B cell (primary cell): ENCODE measurements around the gene ZPBP2. TPM values are rescaled to one million over a fixed set of nuclear protein-coding genes. Genes with fewer than 3 reads are reported as not detected.

ENCODE experiments used
- ATAC-seq: fragments of 200-7000 bp; cut with Tn5 transposase; one replicate; pipeline ENCODE4 v1.10.0; 2021; ENCODE audit warnings: low read depth, mild to moderate bottlenecking, moderate number of reproducible peaks, moderate library complexity
- CTCF ChIA-PET: fragments of 350-600 bp; sonication (Branson Sonifier 250); formaldehyde crosslinking; loops from one replicate; lab custom pipeline; 2021; ENCODE audit warnings: antibody characterized with exemption, inconsistent platforms; lab: Charles Lee
- POLR2A ChIA-PET: fragments of 350-600 bp; sonication (Branson Sonifier 250); formaldehyde crosslinking; loops from one replicate; lab custom pipeline; 2021; ENCODE audit warnings: antibody characterized with exemption; lab: Charles Lee
- DNase-seq: peaks from one replicate; pipeline ENCODE4 v3.0.0; 2013
- H2AFZ ChIP-seq: 2 replicates; pipeline ENCODE4 v1.6.1; 2012; ENCODE audit warnings: mild to moderate bottlenecking, low read depth, low read length; ENCODE audit not compliant: insufficient read depth, poor library complexity, severe bottlenecking
- H3K27ac ChIP-seq, 2 donors: 1 replicate in 1 of 2; 2 replicates in 1 of 2; pipeline ENCODE4 v1.5.1; 2012 to 2013; ENCODE audit warnings: low read length in 2 of 2, mild to moderate bottlenecking in 2 of 2, moderate library complexity in 1 of 2
- H3K27me3 ChIP-seq, 4 experiments: fragments of 200-600 bp in 1 of 4; sonication (generic) in 1 of 4; replicated peaks in 1 of 4; 1 replicate in 2 of 4; 2 replicates in 2 of 4; pipeline versions ENCODE4 v1.6.1 to v1.7.0; 2013 to 2016; ENCODE audit warnings: low read length in 3 of 4, mild to moderate bottlenecking in 2 of 4, mixed read lengths in 1 of 4, moderate library complexity in 1 of 4; ENCODE audit not compliant: insufficient read depth in 4 of 4, control insufficient read depth in 3 of 4; ENCODE audit errors: control extremely low read depth in 1 of 4
- H3K36me3 ChIP-seq, 2 experiments: replicated peaks in 1 of 2; 1 replicate in 1 of 2; 2 replicates in 1 of 2; pipeline versions ENCODE4 v1.6.1 to v1.7.1; 2013; ENCODE audit warnings: low read length in 1 of 2; ENCODE audit not compliant: insufficient read depth in 2 of 2, control insufficient read depth in 1 of 2; ENCODE audit errors: control extremely low read depth in 1 of 2, extremely low read depth in 1 of 2
- H3K4me1 ChIP-seq, 2 donors: fragments of 200-600 bp in 1 of 2; sonication (generic) in 1 of 2; 1 replicate in 1 of 2; 2 replicates in 1 of 2; pipeline versions ENCODE4 v1.5.1 to v1.6.1; 2013 to 2017; ENCODE audit warnings: low read length in 2 of 2; ENCODE audit not compliant: control insufficient read depth in 2 of 2, insufficient read depth in 2 of 2
- H3K4me2 ChIP-seq: replicated peaks from 2 replicates; pipeline ENCODE3; 2012; ENCODE audit warnings: mild to moderate bottlenecking, low read depth, low read length; ENCODE audit not compliant: poor library complexity, severe bottlenecking
- H3K4me3 ChIP-seq, 5 experiments: fragments of 200-600 bp in 1 of 5; sonication (generic) in 1 of 5; 1 replicate in 3 of 5; 2 replicates in 2 of 5; pipeline versions ENCODE4 v1.5.1 to v1.7.0; 2011 to 2016; ENCODE audit warnings: low read length in 4 of 5, mild to moderate bottlenecking in 4 of 5, low read depth in 2 of 5, control low read depth in 1 of 5, moderate library complexity in 1 of 5; ENCODE audit not compliant: insufficient read depth in 1 of 5; ENCODE audit errors: control extremely low read depth in 1 of 5, extremely low read depth in 1 of 5
- H3K79me2 ChIP-seq: fragments of 200-600 bp; sonication (generic); one replicate; pipeline ENCODE4 v1.6.0; 2016; ENCODE audit warnings: low read length; ENCODE audit not compliant: control insufficient read depth, insufficient read depth
- H3K9ac ChIP-seq: fragments of 200-600 bp; sonication (generic); 2 replicates; pipeline ENCODE4 v1.6.1; 2017; ENCODE audit warnings: mild to moderate bottlenecking, low read length, moderate library complexity
- H3K9me3 ChIP-seq, 3 donors: one replicate each; pipeline versions ENCODE4 v1.6.1 to v1.7.1; 2013; ENCODE audit warnings: low read length in 2 of 3; ENCODE audit not compliant: control insufficient read depth in 2 of 3, insufficient read depth in 1 of 3; ENCODE audit errors: control extremely low read depth in 1 of 3
- H4K20me1 ChIP-seq: 2 replicates; pipeline ENCODE4 v1.6.0; 2012; ENCODE audit warnings: mild to moderate bottlenecking, low read length; ENCODE audit not compliant: insufficient read depth, control insufficient read depth, poor library complexity, severe bottlenecking
- H3K27ac Mint-ChIP-seq: one replicate; pipeline ENCODE4 v1.8.0; 2021; ENCODE audit warnings: mixed read lengths
- H3K27me3 Mint-ChIP-seq: one replicate; pipeline ENCODE4 v1.8.0; 2021; ENCODE audit warnings: mixed read lengths
- H3K4me1 Mint-ChIP-seq: one replicate; pipeline ENCODE4 v1.8.0; 2021; ENCODE audit warnings: mixed read lengths
- H3K4me3 Mint-ChIP-seq: one replicate; pipeline ENCODE4 v1.8.0; 2021; ENCODE audit warnings: mixed read lengths
- H3K9me3 Mint-ChIP-seq: one replicate; pipeline ENCODE4 v1.8.0; 2022; ENCODE audit warnings: mixed read lengths; ENCODE audit not compliant: insufficient read depth
- CTCF ChIP-seq: fragments of 200-600 bp; IDR thresholded peaks from one replicate; pipeline ENCODE4 v1.8.0; 2022; ENCODE audit warnings: antibody characterized with exemption, mild to moderate bottlenecking
- EZH2 ChIP-seq: IDR thresholded peaks from 2 replicates; pipeline ENCODE4 v1.6.1; 2012; ENCODE audit warnings: borderline replicate concordance, low read depth, mild to moderate bottlenecking, moderate library complexity, low read length; ENCODE audit not compliant: insufficient read depth, poor library complexity, severe bottlenecking
- WGBS: methylation state at CpG from one replicate; pipeline ENCODE4 v1.1.5; 2013; ENCODE audit warnings: missing lambda C conversion rate; ENCODE audit not compliant: insufficient coverage; 5-methylcytosine and 5-hydroxymethylcytosine counted together
- intact Hi-C: fragments of 100-400 bp; cut with micrococcal nuclease; formaldehyde crosslinking; loops from one replicate; pipeline ENCODE4 v1.10.0; 2022
- polyA plus RNA-seq: library from polyadenylated mRNA; depleted of rRNA; stranded (reverse); fragments of >200 nt; gene quantifications from 2 replicates; pipeline ENCODE4 v1.2.3, GENCODE V29; 2012
- total RNA-seq, 2 donors: library from RNA; stranded (reverse); fragments of 120-200 nt in 1 of 2; gene quantifications; 1 replicate in 1 of 2; 2 replicates in 1 of 2; pipeline versions ENCODE4 v1.2.3 to v1.2.4, GENCODE V29; 2013 to 2022

Gene ZPBP2
- total and polyA plus RNA-seq, 2 donors (not counting 1 experiment from before 2014, with no cell fraction given): 1.6 to 1.7 TPM

- Histone ChIP-seq H3K4me3 (no peak overlapping the region), H3K36me3 (peaks cover 0 to 42% of the 10 kb centered on the region in 2 experiments), H3K4me2 (peak overlapping the region; percentile 89), H3K79me2 (peaks cover 59% of the 10 kb centered on the region), H3K9ac (no peak overlapping the region), H3K27me3 (no peaks in the 10 kb centered on the region), H3K9me3 (no peaks in the 10 kb centered on the region), H2AFZ (no peak overlapping the region), H4K20me1 (peaks cover 51% of the 10 kb centered on the region), H3K4me1 (peaks cover 42 to 52% of the 10 kb centered on the region in 2 donors), H3K27ac (peak overlapping the region in 1 of 2 donors; percentile 27)
- no peaks in the 10 kb centered on the region for H3K27me3 Mint-ChIP-seq
- WGBS: 88% methylated on average over 3 of the region's 3 CpGs
- ChIA-PET CTCF (no interaction called here), POLR2A (no interaction called here)
- intact Hi-C loops: loop anchor here (5.0 to 10.0 kb wide), 2 partner anchors 170 to 472 kb away; partner anchors contain the start of gene MED1
- no peak for DNase-seq
- no peak overlapping the region for H3K27ac Mint-ChIP-seq
- no peaks in the 10 kb centered on the region for H3K9me3 Mint-ChIP-seq
- no peak for ATAC-seq
- H3K4me1 Mint-ChIP-seq: peaks cover 58% of the 10 kb centered on the region
- H3K4me3 Mint-ChIP-seq: peak overlapping the region; percentile 50
- TF ChIP-seq CTCF (no peak), EZH2 (no peak)
Observed at GRCh38 chr17:39924691-39925055, 56.7 kb downstream of the ZPBP2 start.

- no peaks in the 10 kb centered on the region for H3K9me3 ChIP-seq
- no peak for ATAC-seq
- 95% methylated on average over 8 of the region's 11 CpGs for WGBS
- ChIA-PET CTCF (interaction anchor here (1.3 kb wide), 1 partner anchor 53 kb away, joined by 5 read pairs; no protein-coding TSS in a partner anchor), POLR2A (no interaction called here)
- TF ChIP-seq EZH2 (no peak), CTCF (no peak)
- H3K27me3 Mint-ChIP-seq: no peaks in the 10 kb centered on the region
- H3K9ac ChIP-seq: peak overlapping the region; percentile 81
- peaks cover 42 to 48% of the 10 kb centered on the region in 2 donors for H3K4me1 ChIP-seq
- H3K4me3 Mint-ChIP-seq: peak overlapping the region; percentile 92
- H4K20me1 ChIP-seq: peaks cover 51% of the 10 kb centered on the region
- H3K9me3 Mint-ChIP-seq: no peaks in the 10 kb centered on the region
- intact Hi-C loops: loop anchor here (2.0 to 10.0 kb wide), 4 partner anchors 53 to 473 kb away; partner anchors contain the start of gene MED1
- no peak overlapping the region for H2AFZ ChIP-seq
- peak overlapping the region in 1 of 2 donors; percentile 73 for H3K27ac ChIP-seq
- H3K4me3 ChIP-seq: peak overlapping the region in 3 of 5 experiments; percentile 77 to 93 (median 79)
- no peak overlapping the region for H3K27ac Mint-ChIP-seq
- H3K4me2 ChIP-seq: peak overlapping the region; percentile 89
- peaks cover 0 to 38% of the 10 kb centered on the region in 2 experiments for H3K36me3 ChIP-seq
- no peaks in the 10 kb centered on the region for H3K27me3 ChIP-seq
- peaks cover 52% of the 10 kb centered on the region for H3K4me1 Mint-ChIP-seq
- no peak for DNase-seq
- H3K79me2 ChIP-seq: peaks cover 59% of the 10 kb centered on the region
Observed at GRCh38 chr17:39925282-39926134, 57.5 kb downstream of the ZPBP2 start.
